ENCODE results near the gene TRIM10. TPM values are rescaled to one million over a fixed set of nuclear protein-coding genes. Genes with fewer than 3 reads are reported as not detected.
"Not testable (repeated sequence)": the region's sequence is repeated elsewhere in the genome, so short reads cannot be mapped to it uniquely, and the experiment has no call there.

TRIM10 gene
- total RNA-seq, 3 donors from 2014 or later: 3.9 to 7.8 (median 5.3) TPM

DNA sequence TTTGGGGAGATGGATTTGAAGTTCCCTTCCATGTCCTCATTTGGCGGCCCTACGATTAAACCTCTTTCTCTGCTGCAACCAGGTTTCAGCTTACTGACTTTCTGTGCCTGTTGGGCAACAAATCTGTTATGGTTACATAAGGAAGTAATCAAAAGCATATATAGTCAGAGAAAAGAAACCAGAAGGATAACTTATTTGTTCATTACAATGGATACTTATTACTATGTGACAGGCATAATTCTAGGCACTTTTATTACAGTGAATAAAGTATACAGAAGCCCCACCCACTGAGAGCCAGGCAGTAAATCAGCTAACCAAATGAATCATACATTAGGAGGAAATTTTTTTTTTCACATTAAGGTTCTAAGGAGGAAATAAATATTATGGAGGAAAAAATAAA lies 38.5 kb downstream of the TRIM10 start:
- ATAC-seq: peak; percentile 90
- no peaks in the 10 kb centered on the region for H3K9me3 ChIP-seq
- H3K4me1 ChIP-seq (ENCODE audit: low read depth): peaks cover 22% of the 10 kb centered on the region
- no peaks in the 10 kb centered on the region for H3K36me3 ChIP-seq (ENCODE audit: low read depth)
- peak in 1 of 3 donors; percentile 78 for DNase-seq
- intact Hi-C loops (cut with DNase I, micrococcal nuclease): no loop called here
- H3K4me3 ChIP-seq: no peak overlapping the region
- no peak for TF ChIP-seq CTCF (IDR thresholded peaks at IDR 0.05)

DNA sequence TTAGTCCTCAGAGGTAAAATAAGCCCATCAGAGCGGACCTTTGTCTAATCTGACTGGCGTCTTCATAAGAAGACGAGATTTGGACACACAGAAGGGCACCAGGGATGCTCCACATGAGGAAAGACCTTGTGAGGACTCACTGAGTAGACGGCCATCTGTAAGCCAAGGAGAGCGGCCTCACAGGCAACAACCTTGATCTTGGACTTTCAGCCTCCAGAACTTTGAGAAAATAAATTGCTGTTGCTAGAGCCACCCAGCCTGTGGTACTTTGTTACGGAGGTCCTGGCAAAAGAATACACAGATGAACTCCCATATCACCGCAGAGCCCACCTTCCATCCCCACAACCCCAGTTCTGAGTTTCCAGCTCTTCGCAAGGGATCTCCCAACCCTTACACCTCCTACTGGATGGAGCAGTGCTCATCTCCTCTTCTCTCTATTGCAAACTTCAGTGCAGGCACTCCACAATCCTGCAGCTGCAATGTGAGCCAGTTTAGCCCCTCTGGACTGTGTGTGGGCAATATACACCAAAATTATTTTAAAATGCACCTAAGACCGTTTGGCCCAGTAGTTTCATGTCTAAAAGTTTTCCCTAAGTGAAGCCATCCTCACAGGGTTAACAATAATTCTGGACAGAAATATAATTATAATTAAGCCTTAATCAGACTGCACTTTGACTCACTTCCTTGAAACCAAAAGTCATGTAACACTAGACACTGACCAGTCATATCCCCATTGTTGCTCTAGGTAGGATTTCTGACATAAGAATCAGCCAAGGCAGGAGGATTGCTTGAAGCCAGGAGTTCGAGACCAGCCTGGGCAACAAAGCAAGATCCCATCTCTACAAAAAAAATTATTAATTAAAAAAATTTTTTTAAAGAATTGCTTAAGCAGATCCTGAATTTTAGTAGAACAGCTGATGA lies 39.3 kb downstream of the TRIM10 start:
- peaks cover 22% of the 10 kb centered on the region for H3K4me1 ChIP-seq (ENCODE audit: low read depth)
- TF ChIP-seq CTCF (IDR thresholded peaks at IDR 0.05): no peak
- ATAC-seq (no peak), DNase-seq (no peak)
- intact Hi-C loops (cut with DNase I, micrococcal nuclease): no loop called here
- H3K9me3 ChIP-seq: no peaks in the 10 kb centered on the region
- H3K36me3 ChIP-seq (ENCODE audit: low read depth): no peaks in the 10 kb centered on the region
- H3K4me3 ChIP-seq: no peak overlapping the region

- H3K36me3 ChIP-seq (ENCODE audit: low read depth); intact Hi-C loops (cut with DNase I, micrococcal nuclease); H3K9me3 ChIP-seq; ATAC-seq; DNase-seq; H3K4me3 ChIP-seq: not testable (repeated sequence)
- H3K4me1 ChIP-seq (ENCODE audit: low read depth): peaks cover 23% of the 10 kb centered on the region
Observed at GRCh38 chr6:30118691-30119090, 42.3 kb downstream of the TRIM10 start.

DNA sequence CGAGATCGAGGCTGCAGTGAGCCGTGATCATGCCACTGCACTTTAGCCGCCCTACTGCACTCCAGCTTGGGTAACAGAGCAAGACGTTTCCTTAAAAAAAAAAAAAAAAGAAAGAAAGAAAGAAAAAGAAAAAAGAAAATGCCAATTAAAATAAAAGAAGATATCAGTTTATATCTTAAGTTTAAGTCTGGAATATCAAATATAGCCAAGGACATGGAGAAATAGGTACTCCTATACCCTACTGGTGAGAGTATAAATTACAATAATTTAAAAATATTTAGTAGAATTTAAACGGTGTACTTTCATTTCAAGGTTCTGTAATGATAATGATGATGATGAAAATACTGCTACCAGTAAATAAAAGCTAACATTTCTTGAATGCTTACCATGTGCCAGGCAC lies 44.3 kb downstream of the TRIM10 start:
- no peak for TF ChIP-seq CTCF (IDR thresholded peaks at IDR 0.05)
- intact Hi-C loops (cut with DNase I, micrococcal nuclease): no loop called here
- no peak for DNase-seq
- Histone ChIP-seq H3K36me3 (ENCODE audit: low read depth) (no peaks in the 10 kb centered on the region), H3K4me1 (ENCODE audit: low read depth) (peaks cover 20% of the 10 kb centered on the region), H3K4me3 (no peak overlapping the region), H3K9me3 (no peaks in the 10 kb centered on the region)
- ATAC-seq: no peak

DNA sequence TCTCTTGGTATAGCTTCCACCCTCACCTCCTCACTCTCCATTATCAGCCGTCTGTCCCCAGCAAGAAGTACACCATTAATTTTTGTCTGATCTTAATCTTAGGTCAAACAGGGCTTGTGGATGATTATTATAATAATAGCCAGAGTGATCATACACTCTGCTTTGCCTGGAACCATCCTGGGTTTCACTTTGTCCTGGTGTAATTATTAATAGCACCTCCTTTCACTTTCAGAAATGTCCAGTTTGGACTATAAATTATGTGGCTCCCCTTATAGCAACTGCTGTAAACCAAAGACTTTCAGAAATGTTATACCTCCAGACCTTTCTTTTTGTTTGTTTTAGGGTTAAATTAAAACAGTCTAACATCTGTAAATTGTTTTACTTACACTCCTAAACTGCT lies 47.2 kb downstream of the TRIM10 start:
- intact Hi-C loops (cut with DNase I, micrococcal nuclease): no loop called here
- DNase-seq (no peak), ATAC-seq (no peak)

More for the DNA sequence above, 47.2 kb downstream of the TRIM10 start:
- TF ChIP-seq CTCF (IDR thresholded peaks at IDR 0.05): no peak
- Histone ChIP-seq H3K36me3 (ENCODE audit: low read depth) (no peaks in the 10 kb centered on the region), H3K4me1 (ENCODE audit: low read depth) (peaks cover 10% of the 10 kb centered on the region), H3K9me3 (no peaks in the 10 kb centered on the region), H3K4me3 (no peak overlapping the region)
